GM18873 (cell line): ENCODE measurements around the gene CHRNA4.
"Not testable (repeated sequence)": the region's sequence is repeated elsewhere in the genome, so short reads cannot be mapped to it uniquely, and the experiment has no call there.

Source experiments
- ATAC-seq: cut with Tn5 transposase; IDR thresholded peaks from one replicate; pipeline ENCODE4 v1.9.1; 2021; ENCODE audit warnings: mild to moderate bottlenecking, moderate library complexity, moderate number of reproducible peaks; ENCODE audit not compliant: unreplicated experiment, low FRiP score

Gene CHRNA4

DNA sequence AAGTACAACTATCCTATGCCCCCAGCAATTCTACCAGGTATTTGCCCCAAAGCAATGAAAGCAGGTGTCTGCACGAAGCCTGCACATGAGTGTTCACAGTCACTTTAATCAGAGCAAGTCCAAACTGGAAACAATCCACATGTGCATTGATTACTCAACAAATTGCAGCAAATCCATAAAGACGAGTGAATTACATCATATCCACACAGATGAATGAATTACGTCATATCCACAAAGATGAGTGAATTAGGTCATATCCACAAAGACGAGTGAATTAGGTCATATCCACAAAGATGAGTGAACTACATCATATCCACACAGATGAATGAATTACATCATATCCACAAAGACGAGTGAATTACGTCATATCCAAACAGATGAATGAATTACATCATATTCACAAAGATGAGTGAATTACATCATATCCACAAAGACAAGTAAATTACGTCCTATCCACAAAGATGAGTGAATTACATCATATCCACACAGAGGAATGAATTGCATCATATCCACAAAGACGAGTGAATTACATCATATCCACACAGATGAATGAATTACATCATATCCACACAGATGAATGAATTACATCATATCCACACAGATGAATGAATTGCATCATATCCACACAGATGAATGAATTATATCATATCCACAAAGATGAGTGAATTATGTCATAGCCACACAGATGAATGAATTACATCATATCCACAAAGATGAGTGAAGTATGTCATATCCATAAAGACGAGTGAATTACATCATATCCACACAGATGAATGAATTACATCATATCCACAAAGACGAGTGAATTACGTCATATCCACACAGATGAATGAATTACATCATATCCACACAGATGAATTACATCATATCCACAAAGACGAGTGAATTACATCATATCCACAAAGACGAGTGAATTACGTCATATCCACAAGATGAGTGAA, 21.7 kb downstream of the CHRNA4 start:
- ATAC-seq = not testable (repeated sequence)

DNA sequence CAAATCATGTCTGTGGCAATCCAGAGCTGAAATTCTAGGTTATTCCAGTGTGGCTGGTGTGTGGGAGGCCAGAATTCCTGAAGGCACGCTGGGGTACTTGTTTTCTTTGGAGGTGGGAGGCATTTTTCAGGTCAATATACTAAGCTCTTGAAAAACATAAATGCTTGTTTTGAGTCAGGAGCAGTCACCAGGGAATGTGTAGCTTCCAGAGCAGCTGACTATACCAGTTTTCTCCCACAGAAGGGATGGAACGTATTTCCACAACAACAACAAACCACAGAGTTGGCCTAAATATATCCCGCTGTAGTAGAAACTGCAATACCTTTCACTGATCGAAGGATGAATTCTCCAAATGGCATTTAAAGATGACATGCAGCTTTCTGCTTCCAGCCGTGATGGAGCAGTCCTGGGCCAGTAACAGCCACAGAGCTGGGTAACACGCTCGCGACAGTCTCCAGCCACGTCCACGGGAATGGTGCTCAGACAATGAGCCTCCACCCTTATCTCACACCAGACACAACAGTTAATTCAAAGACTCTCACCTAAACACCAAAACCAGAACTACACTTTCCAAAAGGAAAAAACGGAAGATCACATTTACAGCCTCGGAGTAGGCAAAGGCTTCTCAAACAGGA, 23.2 kb downstream of the CHRNA4 start:
- no peak for ATAC-seq

DNA sequence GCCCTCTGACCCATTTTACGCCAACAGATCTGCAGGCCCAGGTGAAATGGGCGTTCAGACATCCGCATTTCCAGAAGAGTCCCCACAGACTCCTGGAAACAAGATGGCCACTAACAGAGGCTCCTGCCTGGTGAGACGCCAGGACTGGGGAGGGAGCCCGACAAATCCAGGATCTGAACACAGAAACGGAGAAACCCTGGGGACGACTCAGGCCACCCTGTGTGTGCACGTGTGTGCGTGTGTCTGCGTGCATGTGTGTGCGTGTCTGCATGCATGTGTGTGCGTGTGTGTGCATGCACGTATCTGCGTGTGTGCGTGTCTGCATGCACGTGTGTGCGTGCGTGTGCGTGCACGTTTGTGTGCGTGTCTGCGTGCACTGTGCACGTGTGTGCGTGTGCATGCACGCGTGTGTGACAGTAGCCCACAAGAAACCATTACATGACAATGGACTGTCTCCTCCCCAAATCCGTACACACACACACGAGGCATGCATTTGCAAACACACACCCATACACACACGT, 24.9 kb downstream of the CHRNA4 start:
- no peak for ATAC-seq

DNA sequence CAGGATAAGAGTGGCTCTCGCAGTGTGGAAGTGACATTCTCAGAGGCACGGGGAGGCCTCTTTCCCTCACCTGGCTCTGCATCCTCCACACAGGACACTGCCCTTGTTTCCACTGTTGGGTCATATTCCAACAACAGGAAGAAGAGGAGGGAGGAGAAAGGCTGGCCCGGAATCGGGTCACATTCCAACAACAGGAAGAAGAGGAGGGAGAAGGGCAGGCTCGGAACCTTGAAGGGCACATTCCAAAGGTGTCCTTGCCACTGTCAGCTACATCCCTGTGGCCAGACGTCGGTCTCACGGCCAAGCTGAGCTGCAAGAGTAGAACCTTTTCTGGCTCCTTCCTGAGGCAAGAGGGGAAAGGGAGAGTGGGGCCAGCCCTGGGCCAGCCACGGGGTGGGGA, 25.4 kb downstream of the CHRNA4 start:
- no peak for ATAC-seq

DNA sequence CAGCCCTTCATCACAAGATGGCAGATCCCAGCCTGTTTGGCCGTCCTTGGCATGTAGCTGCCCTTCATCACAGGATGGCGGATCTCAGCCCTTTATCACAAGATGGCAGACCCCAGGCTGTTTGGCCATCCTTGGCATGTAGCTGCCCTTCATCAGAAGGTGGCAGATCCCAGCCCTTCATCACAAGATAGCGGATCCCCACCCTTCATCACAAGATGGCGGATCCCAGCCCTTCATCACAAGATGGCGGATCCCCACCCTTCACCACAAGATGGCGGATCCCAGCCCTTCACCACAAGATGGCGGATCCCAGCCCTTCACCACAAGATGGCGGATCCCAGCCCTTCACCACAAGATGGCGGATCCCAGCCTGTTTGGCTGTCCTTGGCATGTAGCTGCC, 26.1 kb downstream of the CHRNA4 start:
- not testable (repeated sequence) for ATAC-seq

DNA sequence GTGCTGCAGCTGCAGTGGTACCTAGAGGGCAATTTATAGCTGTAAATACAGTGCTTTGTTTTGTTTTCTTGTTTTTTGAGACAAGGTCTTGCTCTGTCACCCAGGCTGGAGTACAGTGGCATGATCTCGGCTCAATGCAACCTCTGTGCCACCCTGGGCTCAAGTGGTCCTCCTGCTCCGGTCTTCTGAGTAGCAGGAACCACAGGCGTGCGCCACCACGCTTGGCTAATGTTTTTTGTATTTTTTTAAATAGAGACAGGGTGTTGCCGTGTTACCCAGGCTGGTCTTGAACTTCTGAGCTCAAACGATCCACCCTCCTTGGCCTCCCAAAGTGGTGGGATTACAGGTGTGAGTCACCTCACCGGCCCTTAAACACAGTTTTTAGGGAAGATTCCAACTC, 26.8 kb downstream of the CHRNA4 start:
- no peak for ATAC-seq

DNA sequence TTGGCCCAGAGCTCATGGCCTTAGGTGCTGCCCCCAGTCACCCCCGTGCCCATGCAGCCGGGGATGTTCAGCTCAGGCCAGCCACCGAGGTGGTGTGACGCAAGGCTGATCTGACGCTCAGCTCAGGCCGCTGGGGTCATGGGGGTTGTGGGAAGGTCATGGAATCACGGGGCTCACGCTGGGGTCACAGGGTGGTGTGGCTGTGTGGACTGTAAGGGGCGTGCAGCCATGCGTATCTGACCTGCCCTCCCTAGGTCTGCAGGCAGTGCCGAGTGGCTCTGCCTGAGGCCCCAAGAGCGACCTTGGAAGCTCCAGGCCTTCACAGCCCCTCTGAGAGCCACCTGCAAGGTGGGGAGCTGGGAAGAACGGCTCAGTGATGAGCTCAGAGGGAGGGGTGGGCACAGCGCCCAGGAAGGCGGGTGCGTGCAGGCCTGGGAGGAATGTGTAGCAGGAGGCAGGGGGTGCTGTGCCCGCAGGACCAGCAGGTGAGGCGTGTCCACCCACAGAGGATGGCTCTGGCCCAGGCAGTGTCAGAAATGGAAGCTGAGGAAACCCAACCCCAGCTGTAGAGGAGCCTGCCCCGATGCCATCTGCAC, 27.8 kb downstream of the CHRNA4 start:
- ATAC-seq = no peak

DNA sequence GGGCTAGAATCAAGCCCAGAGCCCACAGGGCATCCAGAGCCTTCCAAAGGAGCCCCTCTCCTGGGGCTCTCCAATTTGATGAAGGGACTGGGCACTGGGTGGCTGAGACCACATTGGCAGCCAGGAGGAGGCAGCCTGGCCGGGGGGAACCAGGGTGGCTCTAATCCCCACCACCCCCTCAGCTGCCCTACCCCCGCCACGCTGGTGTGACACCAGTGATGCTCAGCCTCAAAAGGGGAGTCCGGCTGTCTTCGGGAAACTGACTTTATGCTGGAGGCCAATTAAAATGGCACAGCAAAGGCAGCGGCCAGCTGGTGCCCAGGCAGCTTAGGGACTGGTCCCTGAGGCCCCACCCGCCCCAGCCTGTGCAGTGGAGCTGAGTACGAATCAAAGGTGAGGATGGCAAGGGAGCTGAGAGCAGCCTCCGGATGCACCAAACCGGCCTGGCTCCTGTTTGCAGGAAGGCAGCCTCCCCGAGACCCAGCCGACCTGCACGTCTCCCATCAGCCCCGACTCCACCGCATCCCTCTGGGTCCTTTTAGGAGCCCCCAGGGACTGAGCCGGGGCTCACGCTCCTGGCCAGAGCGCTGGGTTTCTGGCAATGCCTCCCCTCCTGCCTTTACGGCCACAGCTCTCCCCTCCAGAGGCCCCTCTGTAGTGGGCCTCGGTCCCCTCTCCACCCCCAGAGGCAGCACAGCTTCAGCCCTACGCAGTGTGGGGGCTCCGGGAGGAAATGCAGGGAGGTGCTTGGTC, 28.5 kb downstream of the CHRNA4 start:
- no peak for ATAC-seq

DNA sequence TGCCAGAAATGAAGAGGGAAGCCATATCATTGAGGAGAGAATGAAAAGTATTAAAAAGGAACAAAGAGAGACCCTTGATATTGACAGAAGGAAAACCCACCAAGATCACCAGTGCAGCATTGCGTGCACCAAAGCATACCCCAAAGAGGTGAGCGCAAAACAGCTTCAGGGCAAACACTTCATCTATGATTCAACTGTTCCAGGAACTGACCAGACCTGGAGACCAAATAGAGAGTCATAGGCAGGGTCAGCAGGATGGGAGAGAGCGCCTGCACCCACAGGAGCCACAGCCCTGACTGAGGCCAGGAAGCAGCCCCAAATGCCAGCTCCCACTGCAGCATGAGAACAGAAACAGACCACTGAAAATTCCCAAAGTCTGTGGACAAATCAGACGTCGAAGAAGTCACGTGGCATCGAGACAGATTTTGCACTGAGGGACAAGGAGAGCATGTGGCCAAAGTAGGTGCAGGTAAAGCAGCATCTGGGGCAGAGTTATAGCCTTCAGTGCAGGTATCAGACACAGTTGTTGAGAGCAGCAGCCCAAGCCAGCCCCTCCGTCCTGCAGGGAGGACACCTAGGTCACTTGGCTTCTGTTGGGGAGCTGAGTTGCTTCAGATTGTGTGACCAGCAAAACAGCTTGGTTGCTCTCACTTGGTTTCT, 29.3 kb downstream of the CHRNA4 start:
- ATAC-seq = no peak

DNA sequence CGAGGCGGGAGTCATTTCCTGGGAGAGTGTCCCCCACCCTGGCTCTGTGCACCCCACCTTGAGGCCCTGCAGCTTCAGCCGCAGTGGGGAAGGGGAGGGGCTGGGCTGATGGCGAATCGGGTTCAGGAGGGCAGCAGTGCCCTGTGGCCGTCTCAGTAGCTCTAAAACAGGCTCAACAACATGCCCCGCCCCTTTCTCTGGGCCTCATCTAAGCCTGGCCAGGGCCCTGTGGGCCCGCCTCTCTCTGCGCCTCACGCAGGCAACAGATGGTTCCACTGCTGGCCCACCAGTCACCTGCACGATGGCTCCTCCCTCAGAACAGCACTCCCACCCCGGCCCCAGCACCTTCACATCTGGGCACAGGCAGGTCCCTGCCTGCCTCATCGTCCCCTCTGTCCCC, 30.2 kb downstream of the CHRNA4 start:
- ATAC-seq = no peak

DNA sequence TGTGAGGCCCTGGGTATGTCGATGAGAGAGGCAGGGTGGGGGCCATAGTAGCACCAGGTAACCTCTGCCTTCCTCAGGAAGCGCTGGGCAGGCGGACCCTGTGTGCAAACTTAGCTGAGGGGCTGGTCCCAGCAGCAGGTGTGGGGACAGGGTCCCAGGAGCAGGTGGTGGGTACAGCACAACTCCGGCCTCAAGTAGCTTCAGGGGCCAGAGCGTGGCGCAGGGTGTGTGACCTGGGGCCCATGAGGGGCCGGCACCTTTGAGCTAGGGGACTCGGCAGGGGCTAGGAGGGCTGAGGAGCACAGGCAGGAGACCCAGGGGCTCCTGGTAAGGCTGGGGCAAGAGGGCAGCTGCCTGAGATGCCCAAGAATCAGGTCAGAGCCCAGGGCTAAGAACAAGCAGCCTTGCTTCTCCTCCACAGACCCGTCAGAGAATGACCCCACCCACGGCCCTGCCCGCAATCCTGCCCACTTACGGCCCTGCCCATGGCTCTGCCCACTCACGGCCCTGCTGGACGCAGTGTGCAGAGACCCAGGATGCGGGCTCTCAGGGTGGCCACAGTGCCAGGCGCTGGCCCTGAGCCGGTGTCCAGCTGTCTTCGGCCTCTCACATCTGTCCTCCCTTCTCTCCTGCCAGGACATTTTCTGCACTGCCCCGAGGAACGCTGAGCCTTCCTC, 30.9 kb downstream of the CHRNA4 start:
- ATAC-seq = no peak

DNA sequence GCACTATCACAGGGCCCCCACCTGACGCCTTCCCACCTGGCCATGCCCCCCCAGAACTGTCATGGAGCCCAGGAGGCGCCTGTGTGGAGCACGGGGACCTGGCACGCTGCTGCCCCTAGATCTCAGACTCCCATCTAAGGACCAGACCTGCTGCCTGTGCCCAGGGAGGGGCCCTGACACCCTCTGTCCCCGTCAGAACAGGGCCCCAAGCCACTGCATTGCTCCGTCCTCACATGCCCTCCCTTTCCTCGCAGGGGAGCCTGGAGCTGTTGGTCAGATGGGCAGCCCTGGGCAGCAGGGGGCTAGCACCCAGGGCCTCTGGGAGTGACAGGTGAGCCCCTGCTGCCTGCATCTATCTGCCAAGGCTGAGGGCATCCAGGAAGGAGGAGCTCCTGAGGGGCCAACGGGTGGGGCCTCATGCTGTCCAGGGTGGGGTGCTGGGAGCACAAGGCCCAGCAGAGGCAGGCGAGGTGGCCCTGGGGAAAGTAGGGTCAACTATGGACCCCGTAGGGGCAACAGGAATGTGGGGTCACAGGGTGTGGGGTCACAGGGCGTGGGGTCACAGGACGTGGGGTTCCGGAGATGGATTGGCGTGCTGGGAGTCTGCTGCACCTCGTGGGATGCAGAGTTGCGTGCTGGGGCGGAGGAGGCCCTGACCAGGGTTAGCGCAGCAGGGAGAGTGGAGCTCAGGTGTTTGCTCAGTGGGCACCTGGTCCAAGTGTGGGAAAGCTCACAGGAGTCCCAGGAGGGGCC, 31.6 kb downstream of the CHRNA4 start:
- ATAC-seq = no peak

DNA sequence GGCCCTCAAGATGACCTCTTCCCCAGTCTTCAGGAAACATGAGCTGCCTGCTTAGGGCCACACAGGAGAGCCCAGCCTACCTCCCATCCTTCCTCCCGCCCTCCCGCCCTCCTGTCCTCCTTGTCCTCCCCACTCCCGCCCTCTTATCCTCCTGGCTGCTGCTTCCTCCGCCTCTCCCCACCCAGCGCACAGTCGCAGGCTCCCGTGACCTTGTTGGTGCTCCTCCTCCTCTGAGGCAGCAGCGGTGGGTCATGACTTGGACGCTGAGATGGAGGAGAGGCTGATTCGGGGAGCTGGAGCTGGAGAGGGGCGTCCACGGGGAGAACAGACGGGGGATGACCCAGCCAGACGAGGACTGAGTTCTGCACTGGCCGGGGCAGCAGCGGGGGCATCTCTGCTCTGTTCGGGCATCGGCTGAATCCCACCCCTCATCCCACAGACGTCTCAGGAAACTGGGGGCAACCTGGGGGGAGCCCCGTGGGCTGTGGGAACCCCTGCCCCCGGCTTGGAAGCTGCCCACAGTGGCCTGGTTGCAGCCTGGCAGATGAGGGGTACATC, 32.4 kb downstream of the CHRNA4 start:
- ATAC-seq = no peak

DNA sequence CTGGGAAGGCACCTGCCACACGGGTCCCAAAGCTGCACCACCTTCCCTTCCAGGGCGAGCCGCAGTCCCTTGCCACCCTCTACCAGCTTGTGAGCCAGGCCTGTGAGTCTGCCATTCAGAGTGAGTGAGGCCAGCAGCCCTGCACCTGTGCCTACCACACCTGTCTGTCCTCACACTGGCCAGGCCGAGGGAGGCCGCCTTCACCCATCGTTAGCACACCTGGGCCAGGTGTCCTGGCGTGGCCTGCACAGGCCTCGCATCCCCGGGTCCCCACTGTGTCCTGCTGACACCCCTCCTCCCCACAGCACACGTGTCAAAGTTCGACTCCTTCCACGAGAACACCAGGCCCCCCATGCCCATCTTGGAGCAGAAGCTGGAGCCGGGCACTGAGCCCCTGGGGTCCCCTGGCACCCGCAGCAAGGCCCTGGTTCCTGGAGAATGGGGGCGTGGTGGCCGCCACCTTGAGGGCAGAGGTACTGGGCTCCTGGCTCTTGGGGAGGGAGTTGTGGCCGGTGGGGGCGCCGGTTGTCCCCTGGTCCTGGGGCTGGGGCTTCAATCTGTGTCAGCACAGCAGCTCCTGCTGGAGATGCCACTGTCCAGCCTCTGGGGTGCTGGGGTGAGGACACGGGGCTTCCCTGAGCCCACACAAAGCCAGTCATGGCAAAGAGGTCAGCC, 33.0 kb downstream of the CHRNA4 start:
- no peak for ATAC-seq

DNA sequence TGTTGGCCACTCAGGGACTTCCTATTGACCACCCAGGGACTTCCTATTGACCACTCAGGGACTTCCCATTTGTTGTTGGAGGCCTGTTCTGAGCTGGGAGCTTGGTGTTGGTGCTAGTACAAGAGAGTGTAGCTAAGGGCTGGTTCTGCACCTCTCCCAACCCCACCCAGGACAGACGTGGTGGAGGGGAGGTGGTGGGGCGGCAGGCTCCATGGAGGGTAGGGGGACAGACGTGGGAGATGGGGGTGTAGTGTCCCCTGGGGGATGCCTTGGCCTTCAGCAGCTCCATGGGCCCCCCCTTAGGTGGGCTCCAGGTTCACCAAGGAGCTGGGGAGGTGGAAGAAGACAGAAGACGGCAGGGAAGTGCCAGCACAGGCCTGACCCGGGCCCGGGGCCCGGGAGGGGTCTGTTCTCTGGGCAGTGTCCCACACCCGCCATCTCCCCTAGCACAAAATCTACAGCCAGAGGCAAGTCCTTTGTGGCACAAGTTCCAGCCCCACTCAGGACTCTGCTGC, 33.9 kb downstream of the CHRNA4 start:
- ATAC-seq = no peak

DNA sequence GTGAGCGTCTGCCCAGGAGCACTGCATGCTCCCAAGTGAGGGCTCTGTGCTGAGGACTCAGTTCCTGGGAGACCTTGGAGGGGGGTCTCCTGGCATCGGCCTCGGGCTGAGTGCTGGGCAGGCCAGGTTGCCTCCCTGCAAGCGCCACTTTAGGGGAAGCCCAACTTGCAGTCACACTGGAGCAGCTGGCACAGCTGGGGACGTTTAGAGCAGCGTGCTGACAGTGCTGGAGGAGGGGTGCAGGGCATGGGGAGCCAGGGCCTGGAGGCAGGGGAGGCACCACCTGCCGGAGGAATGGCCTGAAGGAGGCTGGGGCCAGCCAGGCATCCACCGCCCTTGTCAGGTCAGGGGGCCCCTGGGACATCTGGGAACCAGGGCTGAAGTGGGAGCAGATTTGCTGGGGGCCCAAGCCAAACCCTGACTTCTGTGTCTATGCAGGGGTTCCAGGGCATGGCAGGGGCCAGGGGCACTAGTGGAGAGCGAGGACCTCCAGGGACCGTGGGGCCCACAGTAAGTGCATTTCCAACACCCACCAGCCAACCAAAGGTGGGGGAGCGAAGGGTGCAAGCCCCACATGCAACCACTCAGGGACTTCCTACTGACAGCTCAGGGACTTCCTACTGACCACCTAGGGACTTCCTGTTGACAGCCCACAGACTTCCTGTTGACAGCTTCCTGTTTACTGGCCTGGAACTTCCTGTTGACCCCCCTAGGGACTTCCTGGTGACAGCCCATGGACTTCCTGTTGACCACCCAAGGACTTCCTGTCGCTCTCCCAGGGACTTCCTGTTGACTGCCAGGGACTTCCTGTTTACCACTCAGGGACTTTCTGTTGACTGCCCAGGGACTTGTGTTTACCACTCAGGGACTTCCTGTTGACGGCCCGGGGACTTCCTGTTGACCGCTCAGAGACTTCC, 34.6 kb downstream of the CHRNA4 start:
- no peak for ATAC-seq
